Activated T-helper 1 cell treated with anti-CD3 and anti-CD28 coated beads, Interleukin-2, amount 50 U/mL, for 16 hours (primary cell): Measurements from ENCODE around the gene ELF1.
"Not testable (repeated sequence)": the region's sequence is repeated elsewhere in the genome, so short reads cannot be mapped to it uniquely, and the experiment has no call there.

Experiments used
- DNase-seq, 2 donors: peaks; one replicate each; pipeline ENCODE4 v3.0.0-alpha.2; 2020; ENCODE audit warnings: low read depth in 1 of 2, low spot score in 1 of 2

ELF1 gene

GRCh38 chr13:40895227-40896184 is 123.6 kb downstream of the ELF1 start:
- DNase-seq: no peak

DNA sequence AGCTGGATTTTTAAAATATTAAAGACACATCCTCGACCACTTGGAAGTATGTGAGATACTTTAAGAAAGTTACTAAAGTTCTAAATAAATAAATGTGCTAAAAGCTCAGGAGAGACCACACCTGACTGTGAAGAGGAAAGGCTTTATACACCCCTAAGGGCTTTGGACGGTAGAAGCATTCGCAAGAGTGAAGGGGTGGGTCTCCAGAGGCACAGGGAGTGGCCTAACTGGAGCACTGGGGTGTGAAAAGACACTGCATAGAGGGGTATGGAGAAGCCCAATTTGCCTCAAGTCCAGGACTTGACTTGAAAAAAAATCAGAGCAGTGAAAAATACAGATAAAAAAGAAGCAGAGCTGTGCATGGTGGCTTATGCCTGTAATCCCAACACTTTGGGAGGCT is 125.5 kb downstream of the ELF1 start:
- DNase-seq: not testable (repeated sequence)

DNA sequence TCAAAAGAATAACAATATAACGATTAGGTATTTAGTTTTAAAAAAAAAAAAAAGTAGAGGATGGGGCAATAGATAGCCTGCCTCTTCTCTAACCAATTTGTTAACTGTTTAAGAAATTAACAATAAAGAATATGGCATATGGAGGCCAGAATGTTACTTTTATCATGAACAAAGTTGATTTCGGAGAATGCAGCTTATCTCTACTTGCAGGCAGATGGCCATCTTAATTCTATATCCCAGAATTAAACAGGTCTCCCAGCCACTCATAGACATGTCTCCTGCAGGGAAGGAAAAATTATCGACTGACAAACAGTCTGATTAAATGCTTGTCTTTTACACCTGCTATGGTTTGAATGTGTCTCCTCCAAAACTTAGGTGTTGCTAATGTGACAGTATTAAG is 133.1 kb downstream of the ELF1 start:
- no peak for DNase-seq

DNA sequence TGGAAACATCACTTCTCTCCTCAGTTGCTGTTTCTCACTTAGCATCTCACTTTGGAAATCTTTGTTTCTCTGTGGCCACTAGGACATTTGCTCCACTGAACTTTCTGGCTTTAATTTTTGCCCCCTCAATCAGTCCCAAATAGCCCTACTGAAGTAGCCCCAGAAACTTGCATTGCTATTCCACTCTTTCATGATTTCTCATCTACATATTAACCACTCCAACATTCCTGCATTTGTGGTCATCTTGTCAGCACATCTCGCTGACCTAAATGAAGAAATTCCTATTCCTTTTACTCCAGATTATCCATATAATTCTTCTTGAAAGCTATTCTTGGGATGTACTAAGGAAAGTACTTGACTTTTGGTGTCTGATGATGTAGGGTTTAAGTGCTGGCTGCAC is 134.9 kb downstream of the ELF1 start:
- not testable (repeated sequence) for DNase-seq
